GM10248 (cell line): Measurements from ENCODE around the gene SELENOK.

Source experiments
- CTCF ChIA-PET: fragments of 300-600 bp; sonication (Branson Sonifier 250); formaldehyde crosslinking; extraction: SDS; loops from one replicate; lab custom pipeline; 2021; ENCODE audit warnings: antibody characterized with exemption; lab: Yijun Ruan, JAX
- POLR2A ChIA-PET: fragments of 350-650 bp; sonication (Branson Sonifier 250); formaldehyde crosslinking; extraction: SDS; loops from one replicate; lab custom pipeline; 2020; ENCODE audit warnings: antibody characterized with exemption; lab: Yijun Ruan, JAX
- DNase-seq: peaks from one replicate; pipeline ENCODE4 v3.0.0; 2012; ENCODE audit errors: extremely low spot score
- CTCF ChIP-seq: IDR thresholded peaks from 2 replicates; pipeline ENCODE4 v1.5.1; 2012; ENCODE audit warnings: mild to moderate bottlenecking, low read depth; ENCODE audit errors: extremely low read depth, missing control alignments, control extremely low read depth

The SELENOK gene

GRCh38 chr3:53891497-53892285, at the start of gene SELENOK:
Gene SELENOK (minus strand): TSS chr3:53891859.
- POLR2A ChIA-PET, result interaction anchor here (0.6 kb wide), 1 partner anchor 11 kb away, joined by 4 read pairs; no protein-coding TSS in a partner anchor
- CTCF ChIA-PET, result interaction anchor here (1.5 kb wide), 1 partner anchor 46 kb away, joined by 3 read pairs; no protein-coding TSS in a partner anchor
- no peak for TF ChIP-seq CTCF
- peak; percentile 93 for DNase-seq

- DNase-seq, result no peak
- ChIA-PET POLR2A (no interaction called here), CTCF (no interaction called here)
- TF ChIP-seq CTCF, result no peak
Measured at GRCh38 chr3:53941184-53941583, 49.5 kb upstream of the SELENOK start.

GRCh38 chr3:53940623-53941022, 49.0 kb upstream of the SELENOK start:
- no peak for TF ChIP-seq CTCF
- ChIA-PET CTCF (no interaction called here), POLR2A (no interaction called here)
- DNase-seq, result no peak

- ChIA-PET POLR2A (no interaction called here), CTCF (interaction anchor here (1.1 to 3.3 kb wide), 9 partner anchors 10 to 488 kb away, joined by 3 to 25 read pairs (median 4); no protein-coding TSS in a partner anchor)
- DNase-seq, result no peak
- no peak for TF ChIP-seq CTCF
Measured at GRCh38 chr3:53939813-53940212, 48.2 kb upstream of the SELENOK start.

GRCh38 chr3:53939086-53939582, 47.5 kb upstream of the SELENOK start:
- TF ChIP-seq CTCF, result no peak
- no peak for DNase-seq
- ChIA-PET CTCF (interaction anchor here (0.9 to 3.3 kb wide), 19 partner anchors 11 to 1242 kb away, joined by 3 to 25 read pairs (median 3); no protein-coding TSS in a partner anchor), POLR2A (no interaction called here)

GRCh38 chr3:53938645-53939044, 47.0 kb upstream of the SELENOK start:
- POLR2A ChIA-PET, result no interaction called here
- CTCF ChIA-PET, result interaction anchor here (0.9 to 3.3 kb wide), 22 partner anchors 10 to 1242 kb away, joined by 3 to 25 read pairs (median 3); no protein-coding TSS in a partner anchor
- peak; percentile 56 for DNase-seq
- peak; percentile 86 for TF ChIP-seq CTCF
